Glutamatergic neuron (in vitro differentiated cells): ENCODE measurements around the gene FLT1. TPM values are rescaled to one million over a fixed set of nuclear protein-coding genes. Genes with fewer than 3 reads are reported as not detected.

Source experiments
- DNase-seq: peaks from one replicate; pipeline ENCODE4 v3.0.0; 2022
- H3K27ac Mint-ChIP-seq: one replicate; pipeline ENCODE4 v1.8.0; 2020; ENCODE audit warnings: mild to moderate bottlenecking, mixed read lengths, inconsistent platforms; ENCODE audit not compliant: unreplicated experiment
- H3K27me3 Mint-ChIP-seq: one replicate; pipeline ENCODE4 v1.8.0; 2020; ENCODE audit warnings: mild to moderate bottlenecking, moderate library complexity, mixed read lengths, inconsistent platforms; ENCODE audit not compliant: unreplicated experiment
- H3K36me3 Mint-ChIP-seq: one replicate; pipeline ENCODE4 v1.8.0; 2020; ENCODE audit warnings: mild to moderate bottlenecking, mixed read lengths, inconsistent platforms; ENCODE audit not compliant: unreplicated experiment
- H3K4me1 Mint-ChIP-seq: one replicate; pipeline ENCODE4 v1.8.0; 2020; ENCODE audit warnings: mild to moderate bottlenecking, low read depth, mixed read lengths, inconsistent platforms; ENCODE audit not compliant: unreplicated experiment
- H3K4me3 Mint-ChIP-seq: one replicate; pipeline ENCODE4 v1.8.0; 2020; ENCODE audit warnings: mild to moderate bottlenecking, mixed read lengths, inconsistent platforms; ENCODE audit not compliant: unreplicated experiment
- H3K9me3 Mint-ChIP-seq: one replicate; pipeline ENCODE4 v1.8.0; 2020; ENCODE audit warnings: mild to moderate bottlenecking, moderate library complexity, mixed read lengths, inconsistent platforms; ENCODE audit not compliant: unreplicated experiment
- CTCF ChIP-seq: fragments of 200-600 bp; sonication (generic); IDR thresholded peaks from one replicate; pipeline ENCODE4 v1.5.0; 2021; ENCODE audit not compliant: partially characterized antibody, unreplicated experiment
- total RNA-seq: library from RNA; stranded (reverse); fragmentation: NEBNext Ultra II Directional; extraction: Animal tissue kit (Norgen Biotek cat#: 25700); gene quantifications from one replicate; pipeline ENCODE4 v1.2.1, GENCODE V29; 2021; ENCODE audit not compliant: unreplicated experiment

FLT1 gene
- total RNA-seq, 1 donor from 2014 or later: 49.8 TPM

DNA sequence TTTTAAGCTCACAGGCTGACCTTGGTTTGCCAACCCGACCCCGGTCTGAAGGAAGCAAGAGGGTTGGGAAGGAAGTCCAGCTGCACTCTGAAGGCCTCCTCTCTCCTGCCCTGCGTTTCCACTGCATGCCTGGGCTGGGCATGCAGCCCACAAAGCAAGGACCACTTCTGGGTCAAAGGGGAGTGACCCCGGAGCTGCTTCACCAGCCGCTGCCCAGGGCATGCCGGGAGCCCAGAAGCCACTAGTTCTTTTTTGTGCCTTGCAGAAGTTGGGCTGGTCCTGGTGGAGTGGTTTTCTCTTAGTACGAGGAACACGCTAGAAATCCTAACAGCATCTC is 166.7 kb downstream of the FLT1 start:
- DNase-seq: no peak
- peaks cover 4% of the 10 kb centered on the region for H3K27me3 Mint-ChIP-seq
- H3K9me3 Mint-ChIP-seq: peaks cover 3% of the 10 kb centered on the region
- no peak for TF ChIP-seq CTCF
- H3K4me1 Mint-ChIP-seq: peaks cover 13% of the 10 kb centered on the region
- H3K36me3 Mint-ChIP-seq: peaks cover 10% of the 10 kb centered on the region
- H3K4me3 Mint-ChIP-seq: no peak overlapping the region
- no peak overlapping the region for H3K27ac Mint-ChIP-seq

DNA sequence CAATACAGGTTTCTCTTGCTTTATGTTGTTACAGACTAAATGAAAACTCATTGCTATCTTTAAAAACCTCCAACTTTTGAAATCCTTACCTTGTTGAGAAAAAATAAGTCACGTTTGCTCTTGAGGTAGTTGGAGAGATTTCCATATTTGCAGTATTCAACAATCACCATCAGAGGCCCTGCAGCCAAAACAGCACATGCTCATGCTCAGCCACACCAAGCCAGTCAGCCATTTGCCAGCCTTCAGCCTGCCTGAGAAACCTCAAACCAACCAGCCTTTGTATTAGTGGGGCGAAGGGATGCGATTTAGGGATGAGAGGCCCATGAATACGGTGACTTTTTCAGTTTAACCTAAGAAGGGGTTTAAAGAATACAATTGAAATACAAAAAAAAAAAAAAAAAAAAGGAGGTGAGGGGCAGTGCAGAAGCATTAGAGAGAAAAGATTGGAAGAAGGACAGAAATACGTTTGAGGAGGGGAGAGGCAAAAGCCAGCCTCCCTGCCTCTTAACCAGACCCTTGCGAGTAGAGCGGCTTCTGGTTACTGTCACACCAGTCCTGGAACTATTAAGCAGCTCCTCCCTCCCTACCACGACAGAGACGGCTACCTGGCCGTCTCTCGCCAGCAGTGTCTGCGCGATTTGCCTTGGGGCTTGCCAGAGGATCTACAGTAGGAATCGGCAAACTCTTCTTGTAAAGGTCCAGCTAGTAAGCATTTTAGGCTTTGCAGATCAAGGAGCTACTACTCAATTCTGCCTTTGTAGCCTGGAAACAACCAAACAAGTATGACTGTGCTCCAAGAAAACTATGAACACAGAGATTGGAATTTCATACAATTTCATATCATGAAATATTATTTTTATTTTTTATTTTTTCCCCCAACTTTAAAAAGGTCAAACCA is 167.3 kb downstream of the FLT1 start:
- Mint-ChIP-seq H3K27me3 (peaks cover 4% of the 10 kb centered on the region), H3K4me3 (no peak overlapping the region), H3K27ac (no peak overlapping the region), H3K4me1 (peaks cover 13% of the 10 kb centered on the region), H3K9me3 (peaks cover 3% of the 10 kb centered on the region), H3K36me3 (peaks cover 10% of the 10 kb centered on the region)
- no peak for DNase-seq
- TF ChIP-seq CTCF: no peak

- Mint-ChIP-seq H3K9me3 (peaks cover 3% of the 10 kb centered on the region), H3K27ac (no peak overlapping the region), H3K36me3 (peaks cover 10% of the 10 kb centered on the region), H3K4me3 (no peak overlapping the region), H3K27me3 (peaks cover 4% of the 10 kb centered on the region), H3K4me1 (peaks cover 13% of the 10 kb centered on the region)
- no peak for TF ChIP-seq CTCF
- no peak for DNase-seq
Measured at GRCh38 chr13:28326056-28326455, 168.9 kb downstream of the FLT1 start.

DNA sequence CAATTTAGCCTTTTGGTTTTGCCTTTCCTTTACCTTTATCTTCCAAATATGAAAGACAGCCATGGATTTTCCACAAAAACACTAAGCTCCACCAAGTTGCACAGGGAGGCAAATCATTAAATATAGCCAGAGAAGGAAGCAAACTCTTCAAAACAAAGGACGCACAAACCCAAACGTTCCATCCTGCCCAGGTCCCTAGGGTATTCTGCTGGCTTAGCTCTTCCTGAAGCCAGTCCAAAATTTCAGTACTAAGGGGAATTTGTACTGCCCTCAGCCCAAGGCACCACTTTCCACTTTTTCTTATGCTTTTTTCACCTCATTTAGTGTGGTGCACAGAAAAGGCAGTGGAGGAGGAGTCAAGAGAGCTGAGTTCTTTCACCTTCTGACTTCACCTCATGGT is 169.9 kb downstream of the FLT1 start:
- Mint-ChIP-seq H3K36me3 (peaks cover 10% of the 10 kb centered on the region), H3K27ac (no peak overlapping the region), H3K9me3 (peaks cover 3% of the 10 kb centered on the region), H3K4me3 (no peak overlapping the region), H3K4me1 (peaks cover 13% of the 10 kb centered on the region), H3K27me3 (peaks cover 4% of the 10 kb centered on the region)
- DNase-seq: no peak
- TF ChIP-seq CTCF: no peak

- H3K27ac Mint-ChIP-seq: no peak overlapping the region
- H3K27me3 Mint-ChIP-seq: peaks cover 4% of the 10 kb centered on the region
- peaks cover 3% of the 10 kb centered on the region for H3K9me3 Mint-ChIP-seq
- H3K36me3 Mint-ChIP-seq: peaks cover 10% of the 10 kb centered on the region
- TF ChIP-seq CTCF: peak; percentile 70
- DNase-seq: peak; percentile 60
- H3K4me1 Mint-ChIP-seq: peaks cover 13% of the 10 kb centered on the region
- no peak overlapping the region for H3K4me3 Mint-ChIP-seq
Measured at GRCh38 chr13:28324181-28324789, 170.6 kb downstream of the FLT1 start.
